Ureter (tissue), 1 donor: ENCODE data around the gene THBS4. TPM values are rescaled to one million over a fixed set of nuclear protein-coding genes. Genes with fewer than 3 reads are reported as not detected.

Source experiments
- DNase-seq: peaks from one replicate; pipeline ENCODE4 v3.0.0-alpha.2; 2020; ENCODE audit warnings: low spot score
- total RNA-seq: library from RNA; stranded (reverse); gene quantifications from one replicate; pipeline ENCODE4 v1.2.4, GENCODE V29; 2023
- donor health status: DM: yes; HTN: yes; CAD: no.

Gene THBS4
- total RNA-seq, 1 donor from 2014 or later, result 2.8 TPM

DNA sequence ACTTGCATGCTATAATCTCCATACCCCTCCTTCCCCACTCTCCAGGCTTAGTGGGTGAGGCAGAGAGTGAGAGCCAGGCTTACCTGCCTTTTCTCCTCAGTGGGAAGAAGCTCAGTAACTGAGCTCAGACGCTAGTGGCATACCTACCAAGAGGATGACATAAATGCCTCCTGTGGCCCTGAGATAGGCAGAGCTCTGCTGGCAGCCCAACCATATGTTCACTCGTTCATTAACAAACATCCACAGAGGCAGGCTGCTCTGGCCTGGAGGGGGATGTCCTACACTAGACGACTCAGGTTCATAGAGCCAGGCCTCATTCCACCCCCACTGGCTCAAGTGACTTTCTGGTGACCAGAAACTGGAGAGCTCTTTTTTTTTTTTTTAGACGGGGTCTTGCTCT is 81.3 kb downstream of the THBS4 start:
- no peak for DNase-seq

DNA sequence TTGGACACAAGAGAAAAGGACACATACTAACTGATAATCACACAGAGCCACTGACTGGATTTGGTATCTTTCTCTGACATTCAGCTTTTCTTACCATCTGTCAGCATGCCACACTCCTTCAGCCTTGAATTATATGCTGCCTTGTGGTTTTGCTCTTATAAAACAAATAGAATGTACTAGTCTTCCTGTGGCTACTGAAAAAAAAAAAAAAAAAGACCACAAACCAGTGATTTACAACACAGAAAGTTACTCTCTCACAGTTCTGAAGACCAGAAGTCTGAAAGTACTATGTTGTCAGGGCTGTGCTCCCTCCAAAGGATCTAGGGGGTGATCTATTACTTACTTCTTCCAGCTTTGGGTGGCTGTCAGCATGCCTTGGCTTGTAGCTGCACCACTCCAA is 82.3 kb downstream of the THBS4 start:
- DNase-seq, result no peak

DNA sequence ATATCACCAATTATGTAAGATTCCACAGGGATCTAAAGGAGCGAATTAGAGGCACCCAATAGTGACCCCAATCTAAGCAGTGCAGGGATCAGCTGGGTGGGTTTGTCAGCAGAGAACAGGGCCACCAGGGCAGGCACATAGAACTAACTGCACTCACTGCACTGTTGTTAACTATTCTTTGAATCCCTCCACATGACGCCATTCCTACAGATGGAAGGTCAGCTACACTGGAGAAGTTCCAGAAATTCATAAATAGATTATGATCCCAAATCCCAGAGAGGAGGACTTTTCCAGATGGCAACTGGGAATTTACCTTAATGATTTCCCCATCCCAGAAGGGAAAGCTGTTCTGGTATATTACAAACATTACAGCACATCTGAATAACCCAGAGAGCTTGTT is 84.2 kb downstream of the THBS4 start:
- no peak for DNase-seq

DNA sequence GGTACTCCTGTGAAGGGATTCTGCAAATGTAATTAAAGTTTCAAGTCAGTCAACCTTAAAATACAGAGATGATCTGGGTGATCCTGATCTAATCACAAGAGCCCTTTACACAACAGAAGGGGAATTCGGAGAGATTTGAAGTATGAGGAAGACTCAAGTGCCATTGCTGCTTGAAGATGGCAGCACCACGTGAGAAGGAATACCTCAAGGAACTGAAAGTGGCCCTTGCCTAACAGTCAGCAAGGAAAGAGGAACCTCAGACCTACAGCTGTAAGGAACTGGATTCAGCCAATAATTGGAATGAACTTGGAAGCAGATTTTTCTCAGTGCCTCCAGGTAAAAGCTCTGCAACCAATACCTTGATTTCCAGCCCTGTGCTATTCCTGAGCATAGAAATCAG is 87.4 kb downstream of the THBS4 start:
- DNase-seq, result no peak

DNA sequence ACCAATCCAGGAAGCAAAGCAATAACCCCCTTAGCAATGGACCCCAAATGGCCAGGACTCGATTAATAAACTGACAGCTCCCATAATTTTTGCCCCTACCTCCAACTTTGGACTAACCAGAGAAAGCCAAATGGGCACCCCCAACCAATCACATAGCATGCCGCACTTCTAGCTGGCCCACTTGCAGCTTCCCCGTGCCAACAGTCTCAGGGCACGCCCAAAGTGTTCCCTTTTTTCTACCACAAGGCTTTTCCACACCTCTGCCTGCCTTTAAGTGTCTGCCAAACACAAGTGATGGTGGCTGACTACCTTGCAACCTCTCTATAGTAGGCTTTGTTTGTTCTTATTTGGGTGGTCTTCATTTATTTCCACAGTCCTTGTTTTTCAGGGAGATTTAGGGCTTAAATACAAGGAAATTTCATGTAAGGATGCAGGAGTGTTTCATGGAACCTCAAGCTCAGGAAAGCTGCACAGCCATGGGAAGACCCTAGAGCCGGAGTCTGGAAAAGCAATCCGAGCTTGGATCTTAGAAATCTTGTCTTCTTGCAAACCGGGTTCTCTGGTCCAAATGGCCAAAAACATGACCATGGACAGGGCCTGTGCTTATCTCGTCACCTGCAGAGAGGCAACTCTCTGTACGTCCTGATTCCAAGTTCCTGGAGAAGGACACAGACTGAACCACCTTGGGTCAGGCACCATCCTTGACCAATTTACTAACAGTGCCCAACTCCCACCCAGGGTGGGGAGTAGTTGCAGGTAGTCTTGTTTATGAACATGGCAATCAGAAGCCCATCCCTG is 89.2 kb downstream of the THBS4 start:
- no peak for DNase-seq

DNA sequence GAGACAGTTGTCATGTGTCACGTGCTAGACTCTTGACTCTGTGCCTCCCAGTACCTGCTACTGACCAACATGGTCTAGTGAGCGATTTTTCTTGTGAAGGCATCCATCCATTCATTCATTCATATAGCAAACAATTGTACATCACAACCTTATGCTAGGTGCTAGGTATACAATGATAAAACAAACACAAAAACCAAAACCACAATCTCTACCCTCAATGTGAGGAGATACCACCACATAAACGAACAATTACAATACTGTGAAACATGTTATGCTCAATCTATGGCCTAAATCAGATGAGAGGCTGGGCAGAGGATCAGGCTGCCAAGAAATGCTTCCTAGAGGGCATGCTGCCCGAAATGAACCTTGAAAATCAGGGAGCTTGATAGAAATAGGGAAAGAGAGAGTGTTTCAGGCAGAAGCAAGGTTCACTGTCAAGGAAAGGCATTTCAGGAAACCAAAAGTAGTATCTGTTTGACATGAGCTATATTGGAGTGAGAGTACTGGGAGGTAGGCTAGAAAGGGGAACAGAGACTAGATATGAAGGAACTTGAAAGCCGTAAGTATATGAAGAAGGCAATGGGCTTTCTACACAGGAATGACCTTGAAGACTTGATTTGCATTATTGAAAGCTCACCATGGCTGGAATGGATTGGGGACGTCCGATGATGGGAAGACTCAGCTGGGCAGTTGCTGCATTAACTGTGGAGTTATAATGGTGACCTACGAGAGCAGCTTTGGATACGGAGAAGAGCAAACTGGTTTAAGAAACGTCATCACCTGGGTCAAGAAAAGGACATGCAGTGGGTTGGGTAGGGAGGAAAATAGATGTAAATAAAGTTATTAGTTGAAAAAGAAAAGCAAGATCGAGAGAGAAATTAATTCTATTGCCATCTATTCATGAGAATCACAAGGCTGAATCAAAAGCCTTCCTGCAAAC is 90.1 kb downstream of the THBS4 start:
- DNase-seq, result no peak

DNA sequence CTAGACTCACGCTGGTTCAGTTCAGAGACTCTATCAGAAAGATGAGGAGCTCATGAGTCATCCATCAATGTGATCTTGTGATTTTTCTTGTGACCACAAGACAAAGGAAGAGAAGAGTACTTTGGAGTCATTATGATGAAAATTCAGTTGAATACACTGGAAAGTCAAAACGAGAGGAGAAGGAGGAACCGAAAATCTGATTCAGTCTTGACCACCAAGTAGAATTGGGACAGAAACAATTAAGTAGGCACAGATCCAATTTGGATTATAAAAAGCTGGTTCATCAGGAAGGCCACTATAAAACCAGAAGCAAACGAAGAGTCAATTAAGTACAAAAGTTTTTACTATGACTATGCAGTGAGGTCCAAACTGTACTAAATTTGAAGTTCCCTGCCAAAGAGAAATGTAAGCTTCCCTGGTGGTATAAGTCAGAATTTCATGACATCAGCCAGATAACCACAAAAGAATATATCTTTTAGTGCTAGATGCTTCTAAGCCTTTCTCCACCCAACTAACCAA is 90.9 kb downstream of the THBS4 start:
- DNase-seq, result no peak

DNA sequence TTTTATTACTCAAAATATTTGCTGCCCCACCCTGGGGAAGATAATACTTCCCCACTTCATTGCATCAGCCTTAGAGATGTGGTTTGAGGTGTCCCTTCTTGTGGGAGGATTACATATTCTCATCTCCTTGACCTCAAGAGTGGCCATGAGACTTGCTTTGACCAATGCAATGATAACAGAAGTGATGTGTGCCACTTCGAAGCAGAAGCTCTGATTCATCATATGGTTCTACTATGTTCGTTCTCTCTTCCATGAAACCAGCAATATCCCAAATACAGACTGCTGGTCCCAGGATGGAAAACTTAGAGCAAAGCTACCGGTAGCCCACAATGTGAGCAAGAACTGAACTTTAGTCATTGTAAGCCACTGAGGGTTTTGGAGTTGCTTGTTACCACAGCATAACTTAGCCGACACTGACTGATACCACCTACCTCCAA is 92.0 kb downstream of the THBS4 start:
- DNase-seq, result no peak

DNA sequence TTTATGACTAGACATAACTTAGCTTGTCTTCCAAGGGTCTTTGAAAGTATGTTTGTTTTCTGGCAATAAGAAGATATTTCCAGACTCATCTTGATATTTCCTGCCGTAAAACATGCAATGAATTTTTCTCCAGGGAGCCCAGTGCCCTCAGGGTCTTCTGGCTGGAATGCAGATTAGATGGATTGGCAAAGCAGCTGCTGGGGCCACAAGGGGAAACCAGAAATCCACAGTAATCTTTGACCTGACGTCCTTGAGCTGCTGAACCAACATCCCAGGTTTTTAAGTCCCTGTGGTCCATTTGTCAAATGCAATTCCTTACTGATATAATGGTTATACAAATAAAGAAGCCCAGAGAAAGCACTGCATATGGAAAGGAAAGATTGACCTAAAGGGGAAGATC is 93.0 kb downstream of the THBS4 start:
- DNase-seq, result no peak

DNA sequence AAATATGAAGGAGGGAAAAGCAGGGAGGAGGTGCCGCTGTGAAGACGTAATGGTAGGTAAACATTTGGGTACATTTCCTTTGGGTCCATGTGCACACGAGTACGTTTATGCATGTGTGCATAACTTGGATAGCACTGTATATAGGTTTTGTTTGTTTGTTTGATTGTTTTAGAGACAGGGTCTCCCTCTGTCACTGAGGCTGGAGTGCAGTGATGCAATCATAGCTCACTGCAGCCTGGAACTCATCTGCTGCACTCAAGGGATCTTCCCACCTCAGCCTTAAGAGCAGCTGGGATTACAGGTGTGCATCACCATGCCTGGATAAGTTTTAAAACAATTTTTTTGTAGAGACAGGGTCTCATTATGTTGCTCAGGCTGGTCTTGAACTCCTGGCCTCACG is 94.0 kb downstream of the THBS4 start:
- DNase-seq, result no peak

Other genes with a start within 250 kb of the THBS4 start
- 25.4 TPM for gene MTX3, start 44.1 kb upstream of the THBS4 start, total RNA-seq
- gene SERINC5, start 220.7 kb downstream of the THBS4 start, total RNA-seq, result 89.9 TPM